ENCODE results near the gene AQP12A. TPM values are rescaled to one million over a fixed set of nuclear protein-coding genes. Genes with fewer than 3 reads are reported as not detected.

Gene AQP12A
- polyA plus RNA-seq, 3 donors = 0.19 to 0.47 TPM; not detected in 1

- DNase-seq (ENCODE audit: low read depth in 3 of 3, low spot score in 2 of 3) = no peak
These were observed 43.1 kb downstream of the AQP12A start for GRCh38 chr2:240734756-240735155.

- no peak for DNase-seq (ENCODE audit: low read depth in 3 of 3, low spot score in 2 of 3)
These were observed 43.8 kb downstream of the AQP12A start for GRCh38 chr2:240735476-240735875.

GRCh38 chr2:240736281-240737250 is 44.9 kb downstream of the AQP12A start:
- no peak for DNase-seq (ENCODE audit: low read depth in 3 of 3, low spot score in 2 of 3)

- DNase-seq (ENCODE audit: low read depth in 3 of 3, low spot score in 2 of 3) = no peak
These were observed 45.8 kb downstream of the AQP12A start for GRCh38 chr2:240737512-240737911.

GRCh38 chr2:240737958-240738357 is 46.3 kb downstream of the AQP12A start:
- DNase-seq (ENCODE audit: low read depth in 3 of 3, low spot score in 2 of 3) = no peak

- DNase-seq (ENCODE audit: low read depth in 3 of 3, low spot score in 2 of 3) = no peak
These were observed 48.1 kb downstream of the AQP12A start for GRCh38 chr2:240739797-240740196.

GRCh38 chr2:240741091-240741490 is 49.4 kb downstream of the AQP12A start:
- no peak for DNase-seq (ENCODE audit: low read depth in 3 of 3, low spot score in 2 of 3)

- no peak for DNase-seq (ENCODE audit: low read depth in 3 of 3, low spot score in 2 of 3)
These were observed 51.0 kb downstream of the AQP12A start for GRCh38 chr2:240742602-240743095.

GRCh38 chr2:240745456-240745855 is 53.8 kb downstream of the AQP12A start:
- DNase-seq (ENCODE audit: low read depth in 3 of 3, low spot score in 2 of 3) = no peak

GRCh38 chr2:240745962-240746361 is 54.3 kb downstream of the AQP12A start:
- no peak for DNase-seq (ENCODE audit: low read depth in 3 of 3, low spot score in 2 of 3)

GRCh38 chr2:240746671-240747070 is 55.0 kb downstream of the AQP12A start:
- DNase-seq (ENCODE audit: low read depth in 3 of 3, low spot score in 2 of 3) = no peak

GRCh38 chr2:240747256-240747655 is 55.6 kb downstream of the AQP12A start:
- DNase-seq (ENCODE audit: low read depth in 3 of 3, low spot score in 2 of 3) = no peak

Other genes with a start within 250 kb of the AQP12A start
- gene ANKMY1, start 133.9 kb upstream of the AQP12A start, polyA plus RNA-seq (ENCODE audit: insufficient read length in 3 of 3) = 10 to 100 TPM in 1 of 3 donors, 1 to 10 TPM in 2; 8.7 to 11.9 (median 9.0) TPM
- 1 to 10 TPM; 6.2 to 7.6 (median 6.2) TPM for gene DUSP28, start 131.5 kb upstream of the AQP12A start, polyA plus RNA-seq (ENCODE audit: insufficient read length in 3 of 3)
- gene RNPEPL1, start 123.4 kb upstream of the AQP12A start, polyA plus RNA-seq (ENCODE audit: insufficient read length in 3 of 3) = 10 to 100 TPM; 21.0 to 27.7 (median 25.5) TPM
- gene CAPN10, start 105.1 kb upstream of the AQP12A start, polyA plus RNA-seq (ENCODE audit: insufficient read length in 3 of 3) = 10 to 100 TPM; 18.1 to 20.9 (median 18.1) TPM
- 1 to 10 TPM; 1.2 TPM for gene GPR35, start 66.4 kb upstream of the AQP12A start, polyA plus RNA-seq (ENCODE audit: insufficient read length in 3 of 3)
- 1 to 10 TPM in 1 of 3 donors, under 1 TPM in 2; 0.14 to 1.4 (median 0.74) TPM for gene AQP12B, start 9.0 kb upstream of the AQP12A start, polyA plus RNA-seq (ENCODE audit: insufficient read length in 3 of 3)
- 1 to 10 TPM; 7.1 to 9.5 (median 9.0) TPM for gene KIF1A, start 128.4 kb downstream of the AQP12A start, polyA plus RNA-seq (ENCODE audit: insufficient read length in 3 of 3)
- gene AGXT, start 177.0 kb downstream of the AQP12A start, polyA plus RNA-seq (ENCODE audit: insufficient read length in 3 of 3) = under 1 TPM in 2 of 3 donors, not detected in 1; 0.04 to 0.15 TPM
- gene MAB21L4, start 204.3 kb downstream of the AQP12A start, polyA plus RNA-seq (ENCODE audit: insufficient read length in 3 of 3) = 1 to 10 TPM in 2 of 3 donors, under 1 TPM in 1; 0.76 to 3.3 (median 1.3) TPM
- gene CROCC2, start 214.5 kb downstream of the AQP12A start, polyA plus RNA-seq (ENCODE audit: insufficient read length in 3 of 3) = under 1 TPM in 1 of 3 donors, not detected in 2; 0.04 TPM